Measurements from ENCODE around the gene STAC3.

DNA sequence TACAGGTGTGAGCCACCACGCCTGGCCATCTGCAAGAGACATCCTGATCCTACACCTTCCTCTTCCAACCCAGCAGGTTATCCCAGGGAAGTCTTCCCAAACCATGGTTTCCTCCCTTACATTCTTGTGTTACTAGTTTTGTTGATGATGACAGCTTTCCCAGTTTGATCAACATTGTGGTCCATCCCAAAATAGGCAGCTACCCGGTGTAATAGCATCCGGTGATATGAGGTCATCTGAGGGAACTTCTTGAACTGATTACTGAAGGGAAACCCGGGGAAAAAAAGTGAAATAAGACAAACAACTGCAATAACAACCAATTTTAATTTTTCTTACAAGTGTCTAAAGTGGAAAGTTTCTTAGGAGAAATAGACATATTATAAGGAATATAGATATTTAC lies 45.3 kb upstream of the STAC3 start:
- no peak for TF ChIP-seq CTCF (IDR thresholded peaks at IDR 0.05)
- no peak for TF ChIP-seq EP300 (IDR thresholded peaks at IDR 0.05)
- no peak for TF ChIP-seq POLR2A (IDR thresholded peaks at IDR 0.05)
